Transverse colon (tissue), 4 donors: ENCODE results near the gene TCEAL4. TPM values are rescaled to one million over a fixed set of nuclear protein-coding genes. Genes with fewer than 3 reads are reported as not detected.

Experiments used
- DNase-seq: peaks from one replicate; pipeline ENCODE4 v3.0.0-alpha.2; 2019
- H3K27ac ChIP-seq, 4 donors: fragments of 200-600 bp; sonication (generic); 2 replicates each; pipeline ENCODE4 v1.5.1; 2016 to 2018; ENCODE audit warnings: inconsistent platforms in 4 of 4
- H3K27me3 ChIP-seq: fragments of 200-600 bp; sonication (generic); 2 replicates; pipeline ENCODE4 v1.5.1; 2017; ENCODE audit warnings: inconsistent platforms
- H3K36me3 ChIP-seq, 4 donors: fragments of 200-600 bp; sonication (generic); 2 replicates each; pipeline ENCODE4 v1.5.1; 2017 to 2019; ENCODE audit warnings: inconsistent platforms in 4 of 4
- H3K4me1 ChIP-seq, 4 donors: fragments of 200-600 bp; sonication (generic); 2 replicates each; pipeline ENCODE4 v1.5.1; 2017 to 2020; ENCODE audit warnings: inconsistent platforms in 4 of 4
- H3K4me3 ChIP-seq, 4 donors: fragments of 200-600 bp; sonication (generic); 1 replicate in 1 of 4; 2 replicates in 3 of 4; pipeline versions ENCODE4 v1.5.1 to v1.6.1; 2017 to 2019; ENCODE audit warnings: inconsistent platforms in 4 of 4
- H3K9me3 ChIP-seq, 2 donors: fragments of 200-600 bp; sonication (generic); 2 replicates each; pipeline ENCODE4 v1.5.1; 2017 to 2019; ENCODE audit warnings: inconsistent platforms in 2 of 2
- CTCF ChIP-seq, 5 experiments: fragments of 200-600 bp in 3 of 5; fragments of 450-650 bp in 2 of 5; sonication (generic) in 3 of 5; IDR thresholded peaks; 1 replicate in 2 of 5; 2 replicates in 3 of 5; pipeline ENCODE4 v1.5.1; 2016 to 2017; ENCODE audit warnings: antibody characterized with exemption in 5 of 5, inconsistent platforms in 3 of 5, mild to moderate bottlenecking in 2 of 5, moderate library complexity in 1 of 5
- EP300 ChIP-seq: sonication (generic); formaldehyde crosslinking; IDR thresholded peaks from one replicate; pipeline ENCODE4 v1.6.1; 2017; ENCODE audit warnings: antibody characterized with exemption, low read depth
- POLR2A ChIP-seq: fragments of 450-650 bp; IDR thresholded peaks from one replicate; pipeline ENCODE4 v1.6.1; 2016; ENCODE audit warnings: antibody characterized with exemption, mild to moderate bottlenecking, moderate library complexity
- POLR2AphosphoS5 ChIP-seq, 3 donors: sonication (generic); formaldehyde crosslinking; IDR thresholded peaks; one replicate each; pipeline ENCODE4 v1.6.1; 2016; ENCODE audit warnings: antibody characterized with exemption in 3 of 3
- WGBS, 2 donors: methylation state at CpG; one replicate each; pipeline ENCODE4 v1.1.5; 2018; ENCODE audit warnings: low coverage in 1 of 2; 5-methylcytosine and 5-hydroxymethylcytosine counted together
- in situ Hi-C, 4 donors: fragments of 200-750 bp; cut with MboI; loops; one replicate each; pipeline versions ENCODE4 v1.15.0 to v1.15.1; 2017; ENCODE audit warnings: low sequenced_read_pairs in 3 of 4, low pct_ligation_motif_present in 1 of 4, low pct_unique_long_range_greater_than_20kb in 1 of 4
- intact Hi-C: fragments of 100-400 bp; cut with DNase I; formaldehyde crosslinking; loops from one replicate; pipeline ENCODE4 v1.15.1; 2023; ENCODE audit warnings: low total_unique reads
- total RNA-seq, 4 donors: library from RNA; depleted of rRNA; stranded (reverse); fragments of >200 nt; gene quantifications; one replicate each; pipeline ENCODE4 v1.1.0, GENCODE V29; 2016

TCEAL4 gene
- total RNA-seq, 4 donors from 2014 or later: 25.5 to 118 (median 55.6) TPM

- intact Hi-C loops: no loop called here
- TF ChIP-seq POLR2AphosphoS5 (IDR thresholded peaks at IDR 0.05) (no peak), CTCF (IDR thresholded peaks at IDR 0.05) (no peak), POLR2A (no peak), EP300 (no peak)
- H3K4me3 ChIP-seq: no peak overlapping the region
Measured at GRCh38 chrX:103615781-103616371, 30.6 kb downstream of the TCEAL4 start.

GRCh38 chrX:103616676-103617186, 31.4 kb downstream of the TCEAL4 start:
- DNase-seq: no peak
- TF ChIP-seq POLR2AphosphoS5 (IDR thresholded peaks at IDR 0.05): no peak
- TF ChIP-seq CTCF (IDR thresholded peaks at IDR 0.05): no peak
- no peaks in the 10 kb centered on the region for H3K4me1 ChIP-seq
- 31% methylated on average over 1 of the region's 1 CpG; no CpG with 5 or more reads in 1 of the 2 donors for WGBS, 2 donors
- H3K27ac ChIP-seq: no peak overlapping the region
- H3K4me3 ChIP-seq: no peak overlapping the region
- in situ Hi-C loops (no loop called here), intact Hi-C loops (no loop called here)
- no peaks in the 10 kb centered on the region for H3K9me3 ChIP-seq
- no peaks in the 10 kb centered on the region for H3K27me3 ChIP-seq
- no peaks in the 10 kb centered on the region for H3K36me3 ChIP-seq

More at GRCh38 chrX:103615781-103616371, 30.6 kb downstream of the TCEAL4 start:
- H3K36me3 ChIP-seq: no peaks in the 10 kb centered on the region
- no peak overlapping the region for H3K27ac ChIP-seq
- no peak for DNase-seq
- H3K27me3 ChIP-seq: no peaks in the 10 kb centered on the region
- H3K9me3 ChIP-seq: no peaks in the 10 kb centered on the region
- in situ Hi-C loops: no loop called here
- H3K4me1 ChIP-seq: no peaks in the 10 kb centered on the region

GRCh38 chrX:103624111-103624510, 38.8 kb downstream of the TCEAL4 start:
- TF ChIP-seq POLR2AphosphoS5 (IDR thresholded peaks at IDR 0.05): no peak
- TF ChIP-seq POLR2A: no peak
- TF ChIP-seq EP300: no peak
- TF ChIP-seq CTCF (IDR thresholded peaks at IDR 0.05): no peak
- Histone ChIP-seq H3K27ac (peak overlapping the region; percentile 50 to 70 (median 57)), H3K4me1 (peaks cover 0 to 10% (median 3%) of the 10 kb centered on the region in 4 donors), H3K36me3 (no peaks in the 10 kb centered on the region), H3K9me3 (no peaks in the 10 kb centered on the region), H3K4me3 (no peak overlapping the region), H3K27me3 (no peaks in the 10 kb centered on the region)
- intact Hi-C loops: no loop called here
- DNase-seq: no peak
- WGBS, 2 donors: 66% methylated on average over 4 of the region's 4 CpGs; no CpG with 5 or more reads in 1 of the 2 donors
- in situ Hi-C loops: no loop called here

GRCh38 chrX:103626855-103627254, 41.5 kb downstream of the TCEAL4 start:
- H3K4me1 ChIP-seq: peaks cover 0 to 10% (median 3%) of the 10 kb centered on the region in 4 donors
- H3K4me3 ChIP-seq: no peak overlapping the region
- H3K36me3 ChIP-seq: no peaks in the 10 kb centered on the region
- peak overlapping the region in 2 of 4 donors; percentile 92 to 96 for H3K27ac ChIP-seq
- intact Hi-C loops: no loop called here
- in situ Hi-C loops: no loop called here
- no peaks in the 10 kb centered on the region for H3K9me3 ChIP-seq
- no peak for DNase-seq
- no peaks in the 10 kb centered on the region for H3K27me3 ChIP-seq
- TF ChIP-seq CTCF (IDR thresholded peaks at IDR 0.05) (no peak), POLR2A (no peak)
